Stimulated activated naive CD4-positive, alpha-beta T cell treated with Interleukin-2 at 50 U/mL for 16 hours (primary cell): Measurements from ENCODE around the gene DGKZ.

Experiments
- DNase-seq: peaks from one replicate; lab custom pipeline; 2025; lab: John Stamatoyannopoulos, UW

Gene DGKZ

DNA sequence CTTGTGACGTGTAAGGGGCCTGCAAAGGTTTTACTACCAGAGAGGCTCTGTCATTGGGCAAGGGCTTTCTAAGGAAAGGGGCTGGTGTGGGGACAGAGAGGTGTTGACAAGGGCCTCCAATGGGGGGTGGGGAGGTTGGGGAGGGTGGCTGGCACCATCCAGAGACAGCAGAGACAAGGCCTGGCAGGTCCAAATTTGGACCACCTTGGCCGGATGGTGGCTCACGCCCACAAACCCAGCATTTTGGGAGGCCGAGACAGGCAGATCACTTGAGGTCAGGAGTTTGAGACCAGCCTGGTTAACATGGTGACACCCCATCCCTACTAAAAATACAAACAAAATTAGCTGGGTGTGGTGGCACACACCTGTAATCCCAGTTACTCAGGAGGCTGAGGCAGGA is 46.5 kb downstream of the DGKZ start:
- DNase-seq = no peak

- DNase-seq = no peak
Observed at GRCh38 chr11:46397526-46397925, 50.3 kb downstream of the DGKZ start.

DNA sequence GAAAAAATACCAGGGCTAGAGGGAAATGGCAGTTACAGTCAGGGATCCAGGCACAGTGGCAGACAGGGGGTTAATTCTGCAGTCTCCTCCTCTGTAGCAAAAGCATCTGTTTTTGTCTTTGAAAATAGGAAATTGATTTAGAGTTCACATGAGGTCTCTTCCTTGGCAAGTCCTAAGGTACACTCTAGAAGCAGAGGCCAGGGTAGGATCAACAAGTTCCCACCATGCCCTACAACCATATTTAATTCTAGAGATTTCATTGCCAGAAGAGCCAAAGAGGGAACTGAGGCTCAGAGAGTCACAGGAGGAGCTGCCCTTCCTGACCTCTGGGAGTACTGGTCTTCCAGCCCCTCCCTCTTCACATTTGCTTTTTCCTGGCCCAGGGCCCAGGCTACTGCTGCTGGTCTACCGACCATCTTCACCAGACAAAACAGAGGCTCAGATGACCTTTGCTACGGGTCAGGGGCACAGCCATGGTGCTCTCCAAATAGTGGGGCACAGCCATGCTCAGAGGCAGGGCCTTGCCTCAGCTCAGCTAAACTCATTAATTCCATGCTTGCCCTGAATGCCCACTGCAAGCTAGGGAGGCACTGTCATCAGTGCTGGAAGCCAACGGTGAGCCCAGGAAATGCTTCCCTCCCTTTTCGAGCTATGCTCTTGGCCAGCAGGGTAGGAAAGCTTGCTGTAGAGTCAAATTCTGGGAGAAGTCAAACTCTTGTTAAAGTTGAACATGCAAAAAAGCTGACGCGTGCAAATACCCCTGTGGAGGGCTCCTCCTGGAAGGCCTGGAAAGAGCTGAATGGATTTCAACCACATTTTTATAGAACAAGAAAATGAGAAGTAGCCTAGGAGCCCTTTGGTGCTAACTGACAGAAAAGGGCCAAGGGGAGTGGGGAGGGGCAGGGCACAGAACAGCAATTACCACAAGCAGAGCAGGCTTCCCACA is 56.0 kb downstream of the DGKZ start:
- no peak for DNase-seq

DNA sequence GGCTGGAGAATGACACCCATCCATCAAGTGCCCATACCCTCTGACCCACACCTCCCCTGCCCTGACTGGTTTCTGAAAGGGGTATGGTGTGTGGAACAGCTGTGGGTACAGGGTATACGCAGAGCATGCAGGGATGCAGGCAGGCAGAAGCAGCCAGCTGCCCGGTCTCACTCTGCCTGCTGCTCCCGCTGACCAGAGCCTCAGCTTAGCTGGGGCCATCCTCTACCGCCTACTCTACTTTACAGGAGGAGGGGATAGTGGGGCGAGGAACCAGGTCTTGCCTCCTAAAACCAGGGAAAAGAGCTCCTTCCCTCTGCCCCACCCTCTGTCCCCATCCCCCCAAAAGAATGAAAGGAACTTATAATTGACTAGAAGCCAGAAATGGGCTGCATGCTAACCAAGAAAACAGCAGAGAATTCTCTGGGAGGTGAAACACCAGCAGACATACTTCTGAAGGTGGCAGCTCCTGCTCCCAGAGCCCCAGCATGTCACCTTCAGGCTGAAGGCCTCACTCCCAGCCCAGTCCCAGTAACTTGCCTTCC is 57.3 kb downstream of the DGKZ start:
- no peak for DNase-seq

DNA sequence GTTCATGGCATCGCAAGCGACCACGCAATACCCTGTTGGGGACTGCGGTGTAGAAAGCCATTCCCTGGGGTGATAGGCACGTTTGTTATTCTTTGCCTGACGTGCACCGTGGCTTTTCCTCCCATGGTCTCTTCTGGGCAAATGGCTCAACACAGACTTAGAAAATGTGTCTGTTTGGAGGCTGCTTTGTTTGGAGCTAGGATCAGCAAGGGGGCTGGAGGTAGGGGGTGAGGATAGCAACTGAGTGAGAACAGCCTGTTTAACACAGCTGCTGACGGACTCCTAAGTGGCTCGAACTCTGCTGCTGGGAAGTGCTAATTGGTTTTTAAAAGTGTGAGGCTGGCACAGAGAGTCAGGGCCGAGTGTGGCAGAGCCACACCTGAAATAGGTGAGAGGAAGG is 60.4 kb downstream of the DGKZ start:
- no peak for DNase-seq

DNA sequence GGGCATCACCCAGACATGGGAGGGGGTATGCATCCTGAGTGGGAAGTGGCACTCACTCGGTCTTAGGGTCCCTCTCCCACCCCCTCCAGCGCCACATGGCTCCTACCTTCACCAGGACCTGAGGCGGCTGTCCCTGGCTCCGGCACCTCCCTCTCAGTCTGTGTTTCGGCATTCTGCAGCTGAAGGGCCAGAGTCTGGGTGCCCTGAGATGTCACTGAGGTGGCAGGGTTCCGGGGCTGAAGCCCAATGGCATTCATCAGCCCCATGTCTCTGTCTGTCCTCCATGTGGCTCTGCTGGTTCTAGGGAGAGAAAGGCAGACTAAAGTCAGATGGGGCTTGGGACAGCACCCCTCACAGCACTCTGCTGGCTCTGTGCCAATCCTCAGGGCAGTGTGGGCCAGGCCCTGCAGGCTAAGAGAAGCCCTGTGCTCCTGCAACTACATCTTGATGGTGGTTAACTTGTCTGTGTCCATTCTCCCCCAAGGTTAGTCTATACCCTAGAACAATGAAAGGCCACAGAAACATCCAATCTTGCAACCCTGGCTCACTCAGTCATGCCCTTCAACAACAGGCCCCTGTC is 61.2 kb downstream of the DGKZ start:
- no peak for DNase-seq

DNA sequence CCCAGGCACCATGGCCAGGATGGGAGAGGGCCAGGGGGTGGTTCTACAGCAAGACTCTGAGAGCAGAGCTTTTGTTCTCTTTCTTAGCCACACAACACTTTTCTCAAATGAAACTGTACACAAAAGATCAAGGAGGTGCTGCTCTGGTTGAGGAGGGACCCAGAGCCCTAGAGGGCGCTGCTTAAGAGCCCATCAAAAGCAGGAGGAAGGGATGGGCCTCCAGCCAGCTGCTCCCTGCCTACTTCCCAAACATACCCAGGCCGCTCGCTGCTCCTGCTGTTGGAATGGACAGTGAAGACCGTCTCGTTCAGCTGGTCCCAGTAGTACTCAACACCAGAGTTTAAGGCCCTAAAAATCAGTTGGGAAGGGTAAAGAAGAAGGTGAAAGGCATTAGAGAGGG is 62.8 kb downstream of the DGKZ start:
- no peak for DNase-seq

- DNase-seq = no peak
Observed at GRCh38 chr11:46413760-46414465, 66.7 kb downstream of the DGKZ start.

DNA sequence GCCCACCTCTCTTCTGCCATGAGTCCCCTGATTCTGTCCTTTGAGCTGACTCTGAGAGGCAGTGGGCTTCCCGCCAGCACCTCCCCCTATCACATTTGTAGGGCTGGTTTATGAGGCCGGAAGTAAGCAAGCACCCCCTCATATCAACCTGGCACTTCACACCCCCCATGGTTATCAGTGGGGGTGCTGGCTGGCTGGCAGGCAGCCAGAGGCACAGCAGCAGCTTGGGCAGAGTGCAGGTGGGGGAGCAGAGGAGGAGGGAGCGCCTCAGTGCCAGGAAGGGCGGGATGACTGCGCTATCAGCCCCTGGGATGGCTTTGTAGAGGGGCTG is 67.2 kb downstream of the DGKZ start:
- DNase-seq = no peak

DNA sequence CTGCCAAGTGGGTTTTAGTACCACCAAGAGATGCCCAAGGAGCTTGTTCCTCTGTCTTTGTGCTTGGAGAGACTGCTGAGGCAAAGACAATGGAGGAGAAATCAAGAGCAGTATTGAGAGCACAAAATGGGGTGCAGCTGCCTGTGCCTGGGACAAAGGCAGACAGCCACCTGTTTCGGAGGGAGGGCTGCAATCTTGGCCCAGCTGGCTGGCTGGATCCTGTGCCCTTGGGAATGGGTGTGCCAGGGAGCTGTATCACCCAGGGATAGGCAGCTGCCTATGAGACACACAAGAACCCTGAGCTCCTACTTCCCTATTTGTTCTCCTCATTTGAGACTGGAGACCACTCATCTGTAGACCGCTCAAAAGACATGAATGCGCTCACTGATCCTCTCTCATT is 67.6 kb downstream of the DGKZ start:
- DNase-seq = no peak

- no peak for DNase-seq
Observed at GRCh38 chr11:46417711-46418110, 70.4 kb downstream of the DGKZ start.

GRCh38 chr11:46418751-46419150 is 71.5 kb downstream of the DGKZ start:
- no peak for DNase-seq

GRCh38 chr11:46420513-46420912 is 73.2 kb downstream of the DGKZ start:
- DNase-seq = no peak

DNA sequence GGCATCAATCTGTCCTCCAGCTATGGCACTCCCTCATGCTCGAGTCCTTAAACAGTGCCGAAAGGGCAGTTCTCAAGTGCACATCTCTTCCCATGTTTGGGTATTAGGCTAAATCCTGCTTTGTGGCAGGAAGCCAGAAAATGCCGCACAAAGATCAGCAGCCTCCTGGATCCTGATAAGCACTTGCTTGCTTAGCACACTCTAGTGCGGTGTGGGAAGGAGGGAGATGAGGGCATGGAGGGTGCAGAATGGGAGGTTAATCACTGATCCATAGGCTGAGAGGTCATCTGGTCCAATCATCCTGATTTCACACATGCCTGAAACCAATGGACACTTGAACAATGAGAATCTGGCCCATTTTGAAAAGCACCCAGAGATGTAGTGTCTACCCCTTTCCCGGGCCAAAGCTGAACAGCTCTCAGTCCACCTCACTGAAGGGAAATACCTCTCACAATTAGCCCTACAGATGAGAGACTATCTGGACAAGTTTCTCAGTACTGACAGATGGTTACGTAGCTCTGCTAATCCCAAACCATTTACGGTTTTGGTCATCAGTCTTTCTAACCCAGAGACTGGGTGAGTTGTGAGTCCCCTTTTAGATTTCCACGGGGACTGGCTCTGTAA is 74.1 kb downstream of the DGKZ start:
- DNase-seq = no peak

DNA sequence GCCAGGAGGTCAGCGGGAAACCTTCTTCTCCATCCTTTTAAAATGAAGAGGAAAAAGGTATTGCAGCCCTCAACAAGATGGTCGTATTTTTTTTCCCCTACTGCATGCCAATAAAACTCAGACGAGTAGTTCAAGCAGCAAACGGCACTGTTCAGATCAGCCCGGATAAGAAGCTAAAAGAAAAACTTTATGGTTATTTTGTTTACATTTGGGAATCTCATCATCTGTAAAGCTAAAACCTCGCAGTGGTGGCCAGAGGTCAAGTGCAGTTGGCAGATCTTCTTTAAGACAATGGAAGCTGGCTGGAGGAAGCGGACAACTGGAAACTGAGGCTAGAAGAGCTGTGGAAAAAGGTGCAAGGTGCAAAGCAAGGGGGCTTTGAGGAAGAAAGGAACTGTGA is 75.3 kb downstream of the DGKZ start:
- DNase-seq = no peak

GRCh38 chr11:46426233-46426991 is 79.1 kb downstream of the DGKZ start:
- DNase-seq = no peak

- no peak for DNase-seq
Observed at GRCh38 chr11:46427364-46427763, 80.1 kb downstream of the DGKZ start.

GRCh38 chr11:46429717-46430116 is 82.5 kb downstream of the DGKZ start:
- DNase-seq = no peak
